GM08714 (cell line): Measurements from ENCODE around the gene IL1RL2.

Experiments used
- H3K4me3 ChIP-seq: fragments of 200-500 bp; sonication (Bioruptor generic); 2 replicates; pipeline ENCODE4 v1.5.1; 2014; ENCODE audit warnings: mild to moderate bottlenecking, low read length, inconsistent platforms
- ZNF274 ChIP-seq: IDR thresholded peaks from 2 replicates; pipeline ENCODE4 v1.6.1; 2012; ENCODE audit warnings: mild to moderate bottlenecking, low read depth, low read length

Gene IL1RL2

GRCh38 chr2:102149243-102149642 lies 37.6 kb upstream of the IL1RL2 start:
- no peak overlapping the region for H3K4me3 ChIP-seq
- TF ChIP-seq ZNF274 = no peak

GRCh38 chr2:102149644-102150455 lies 37.0 kb upstream of the IL1RL2 start:
- TF ChIP-seq ZNF274 = no peak
- H3K4me3 ChIP-seq = no peak overlapping the region

- H3K4me3 ChIP-seq = no peak overlapping the region
- TF ChIP-seq ZNF274 = no peak
Observed at GRCh38 chr2:102154364-102154763, 32.5 kb upstream of the IL1RL2 start.

- no peak overlapping the region for H3K4me3 ChIP-seq
- TF ChIP-seq ZNF274 = no peak
Observed at GRCh38 chr2:102154946-102155702, 31.7 kb upstream of the IL1RL2 start.

GRCh38 chr2:102155703-102156515 lies 30.9 kb upstream of the IL1RL2 start:
- no peak for TF ChIP-seq ZNF274
- H3K4me3 ChIP-seq = no peak overlapping the region

- no peak overlapping the region for H3K4me3 ChIP-seq
- TF ChIP-seq ZNF274 = no peak
Observed at GRCh38 chr2:102158011-102158755, 28.6 kb upstream of the IL1RL2 start.

- no peak overlapping the region for H3K4me3 ChIP-seq
- TF ChIP-seq ZNF274 = no peak
Observed at GRCh38 chr2:102159295-102159694, 27.5 kb upstream of the IL1RL2 start.

GRCh38 chr2:102166189-102166845 lies 20.5 kb upstream of the IL1RL2 start:
- TF ChIP-seq ZNF274 = no peak
- H3K4me3 ChIP-seq = no peak overlapping the region

- no peak for TF ChIP-seq ZNF274
- H3K4me3 ChIP-seq = no peak overlapping the region
Observed at GRCh38 chr2:102168026-102168771, 18.6 kb upstream of the IL1RL2 start.

- no peak for TF ChIP-seq ZNF274
- H3K4me3 ChIP-seq = no peak overlapping the region
Observed at GRCh38 chr2:102171946-102172345, 14.9 kb upstream of the IL1RL2 start.

- H3K4me3 ChIP-seq = no peak overlapping the region
- no peak for TF ChIP-seq ZNF274
Observed at GRCh38 chr2:102172745-102173144, 14.1 kb upstream of the IL1RL2 start.

GRCh38 chr2:102176172-102176571 lies 10.7 kb upstream of the IL1RL2 start:
- no peak for TF ChIP-seq ZNF274
- no peak overlapping the region for H3K4me3 ChIP-seq
